Central memory CD4-positive, alpha-beta T cell (primary cell): ENCODE results near the gene SEMA4D.
"Not testable (repeated sequence)": the region's sequence is repeated elsewhere in the genome, so short reads cannot be mapped to it uniquely, and the experiment has no call there.

Experiments
- DNase-seq: peaks from one replicate; pipeline ENCODE4 v3.0.0; 2022

SEMA4D gene

DNA sequence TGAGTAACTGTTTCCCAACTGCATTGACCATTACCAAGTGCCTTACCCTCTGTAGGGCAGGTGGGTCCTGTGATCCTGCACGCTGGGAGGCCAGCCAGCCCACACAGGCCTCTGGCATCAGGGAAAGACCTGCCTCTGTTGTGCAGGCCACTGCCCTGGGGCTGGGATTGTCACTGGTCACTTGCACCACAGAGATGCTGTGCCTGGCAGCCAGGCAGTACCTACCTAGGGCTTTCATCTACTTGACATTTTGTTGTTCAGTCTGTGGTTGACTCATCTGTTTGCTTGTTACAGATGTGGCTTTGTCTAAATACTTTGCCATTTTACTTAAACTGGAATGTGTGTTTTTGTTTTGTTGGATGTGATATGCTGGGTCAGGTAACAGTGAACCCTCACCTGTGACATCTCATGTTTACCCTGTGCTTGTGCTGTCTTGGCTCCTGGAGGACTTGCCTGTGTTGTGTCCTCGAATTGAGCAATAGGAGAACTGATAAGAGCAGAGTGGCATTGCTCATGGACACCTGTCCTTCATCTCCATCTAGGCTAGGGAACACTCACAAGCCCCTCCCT lies 146.8 kb downstream of the SEMA4D start:
- DNase-seq = no peak

DNA sequence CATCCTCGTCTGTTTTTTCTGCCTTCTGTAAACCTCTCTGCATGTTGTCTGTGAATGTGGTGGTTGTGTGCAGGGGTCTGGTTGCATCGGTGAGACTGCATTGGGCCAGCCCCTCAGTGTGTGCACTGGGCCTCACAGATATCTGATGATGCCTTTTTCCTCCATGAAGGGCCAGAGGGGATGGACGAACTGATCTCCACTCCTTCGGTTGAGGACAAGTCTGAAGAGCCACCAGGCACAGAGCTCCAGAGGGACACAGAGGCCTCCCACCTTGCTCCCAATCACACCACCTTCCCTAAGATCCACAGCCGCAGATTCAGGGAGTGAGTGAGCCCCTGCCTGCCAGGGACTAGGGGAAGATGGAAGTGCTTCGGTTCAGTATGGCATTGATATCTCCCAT lies 148.3 kb downstream of the SEMA4D start:
- DNase-seq = no peak

DNA sequence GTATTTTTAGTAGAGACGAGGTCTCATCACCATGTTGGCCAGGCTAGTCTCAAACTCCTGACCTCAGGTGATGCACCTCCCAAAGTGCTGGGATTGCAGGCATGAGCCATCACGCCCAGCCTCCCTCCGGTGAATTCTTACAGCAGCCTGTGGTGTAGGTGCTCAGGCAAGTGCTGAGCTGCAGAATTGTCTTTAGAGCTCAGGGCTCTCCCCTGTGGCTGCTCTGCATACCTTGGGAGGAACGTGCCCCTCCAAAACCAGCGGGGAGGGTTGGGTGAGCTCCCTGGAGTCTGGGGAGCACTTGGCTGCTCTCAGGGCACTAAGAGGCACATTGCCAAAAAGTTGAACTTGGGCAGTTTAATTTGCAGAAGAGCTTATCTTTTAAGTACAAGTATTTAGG lies 150.3 kb downstream of the SEMA4D start:
- DNase-seq = no peak

DNA sequence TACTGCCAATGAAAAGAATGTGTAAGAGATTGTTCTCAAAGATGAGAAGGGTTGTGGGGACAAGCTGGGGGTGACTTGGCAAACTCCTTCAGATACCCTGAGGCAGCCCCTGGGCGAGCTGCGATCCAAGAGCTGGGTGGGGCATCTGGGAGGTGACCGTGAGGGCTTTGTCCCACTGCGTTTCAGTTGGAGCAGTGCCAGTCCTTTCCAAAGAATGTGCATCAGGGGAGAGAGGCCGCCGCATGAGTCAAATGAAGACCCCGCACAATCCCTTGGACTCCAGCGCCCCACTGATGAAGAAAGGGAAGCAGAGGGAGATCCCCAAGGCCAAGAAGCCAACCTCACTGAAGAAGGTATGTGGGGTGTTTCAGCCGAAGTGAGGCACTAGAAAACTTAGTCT lies 151.2 kb downstream of the SEMA4D start:
- DNase-seq = no peak

DNA sequence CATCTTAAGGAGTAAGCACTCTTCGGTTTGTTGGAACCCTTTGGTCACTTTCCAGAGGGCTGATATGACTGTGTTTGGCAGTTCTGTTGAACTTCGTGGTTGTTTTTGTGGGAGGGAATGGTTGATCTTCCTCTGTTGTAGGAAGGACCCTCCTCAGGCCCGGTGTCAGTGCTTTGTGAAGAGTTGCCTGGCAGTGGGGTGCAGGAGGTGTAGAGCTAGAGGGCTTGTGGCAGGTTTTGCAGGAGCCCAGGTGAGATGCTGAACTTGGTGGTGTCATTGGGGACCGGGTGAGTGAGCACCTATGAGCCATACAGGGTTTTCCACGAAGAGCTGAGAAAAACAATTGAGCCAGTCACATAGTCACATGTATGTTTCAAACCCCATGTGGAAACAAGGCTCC lies 152.4 kb downstream of the SEMA4D start:
- no peak for DNase-seq

DNA sequence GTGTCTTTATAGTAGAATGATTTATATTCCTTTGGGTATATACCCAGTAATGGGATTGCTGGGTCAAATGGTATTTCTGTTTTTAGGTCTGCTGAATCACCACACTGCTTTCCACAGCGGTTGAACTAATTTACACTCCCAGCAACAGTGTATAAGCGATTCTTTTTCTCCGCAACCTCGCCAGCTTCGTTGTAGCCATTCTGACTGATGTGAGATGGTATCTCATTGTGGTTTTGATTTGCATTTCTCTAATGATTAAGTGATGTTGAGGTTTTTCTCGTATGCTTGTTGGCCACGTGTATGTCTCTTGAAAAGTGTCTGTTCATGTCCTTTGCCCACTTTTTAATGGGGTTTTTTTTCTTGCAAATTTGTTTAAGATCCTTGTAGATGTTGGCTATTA lies 154.1 kb downstream of the SEMA4D start:
- not testable (repeated sequence) for DNase-seq

DNA sequence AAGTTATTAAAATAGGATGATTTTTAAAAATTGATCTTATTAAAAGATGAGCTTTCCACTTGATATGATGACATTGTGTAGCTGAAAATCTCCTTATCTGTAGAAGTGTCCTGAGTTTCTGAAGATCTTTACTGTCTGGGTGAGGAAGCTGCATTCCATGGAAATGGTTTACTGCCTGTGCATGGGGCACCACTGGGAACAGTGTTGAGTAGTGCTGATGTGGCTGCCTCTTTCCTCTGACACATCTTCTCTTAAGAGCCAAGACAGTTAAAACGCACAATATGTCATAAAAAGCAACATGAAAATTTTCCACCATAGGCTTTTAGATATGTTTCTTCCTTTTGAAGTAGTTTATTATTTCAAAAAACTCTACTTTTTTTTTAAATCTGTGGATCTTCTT lies 155.0 kb downstream of the SEMA4D start:
- no peak for DNase-seq

DNA sequence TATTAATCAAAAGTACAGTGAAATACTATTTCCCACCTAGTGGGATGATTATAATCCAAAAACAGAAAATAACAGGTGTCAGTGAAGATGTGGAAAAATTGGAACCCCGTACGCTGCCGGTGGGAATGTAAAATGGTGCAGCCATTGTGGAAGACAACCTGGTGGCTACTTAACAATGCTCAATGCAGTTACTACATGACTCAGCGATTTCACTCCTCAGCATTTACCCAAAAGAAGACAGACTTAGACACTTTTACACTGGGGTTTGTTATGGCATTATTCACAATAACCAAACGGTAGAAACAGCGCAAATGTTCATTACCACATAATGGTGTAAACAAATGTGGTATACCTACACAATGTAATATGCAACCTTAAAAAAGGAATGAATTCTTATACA lies 155.7 kb downstream of the SEMA4D start:
- no peak for DNase-seq

DNA sequence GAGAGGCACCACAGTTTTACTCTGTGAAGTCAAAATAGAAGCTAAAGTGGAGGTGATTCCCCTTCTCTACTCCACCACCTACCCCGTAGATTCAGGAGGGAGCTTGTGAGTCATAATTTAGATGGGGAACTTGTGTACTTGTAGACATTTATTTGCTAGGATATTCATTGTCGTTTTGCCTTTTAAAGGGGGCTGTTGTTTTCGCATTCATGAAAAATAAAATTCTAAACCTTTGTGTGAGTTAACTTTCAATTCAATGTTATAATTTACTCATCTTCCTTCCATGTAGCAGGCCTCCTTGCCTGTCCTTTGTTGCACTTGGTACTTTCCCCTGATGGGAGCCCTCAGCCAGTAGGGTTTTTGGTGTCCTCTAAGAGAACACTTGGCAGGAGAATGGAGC lies 157.6 kb downstream of the SEMA4D start:
- DNase-seq = no peak

DNA sequence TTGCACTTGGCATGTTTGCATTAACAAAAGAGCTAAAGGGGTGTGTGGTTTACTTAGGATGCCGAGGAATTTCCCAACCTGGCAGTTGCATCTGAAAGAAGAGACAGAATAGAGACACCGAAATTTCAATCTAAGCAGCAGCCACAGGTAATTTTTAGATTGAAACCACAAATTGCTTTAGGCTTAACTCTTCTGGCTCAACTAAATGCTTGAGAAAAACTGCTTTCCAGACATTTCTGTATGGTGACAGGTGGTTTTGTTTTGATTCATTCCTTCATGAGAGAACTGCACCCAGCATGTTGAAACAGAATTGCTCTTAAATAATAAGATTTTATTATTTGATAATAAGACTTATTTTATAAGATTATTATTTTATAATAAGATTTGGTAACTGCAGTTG lies 158.1 kb downstream of the SEMA4D start:
- no peak for DNase-seq

DNA sequence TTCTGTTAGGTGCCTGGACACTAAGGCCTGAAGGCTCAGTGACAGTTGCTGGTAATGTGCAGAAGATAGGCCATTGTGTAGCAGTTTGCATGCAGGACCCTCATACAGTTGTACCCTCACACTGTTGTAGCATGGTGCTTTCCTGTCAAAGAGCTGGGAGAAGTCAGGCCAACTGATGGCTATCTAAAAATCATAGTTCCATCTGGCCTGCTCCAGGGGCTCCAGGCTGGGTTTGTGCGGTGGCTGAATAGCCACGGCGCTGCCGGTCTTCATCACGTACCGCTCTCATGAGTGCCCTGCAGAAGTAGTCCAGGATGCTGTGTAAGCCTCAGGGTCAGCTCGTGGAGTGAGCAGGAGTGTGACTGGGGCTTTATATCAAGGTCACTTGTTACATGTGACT lies 167.4 kb downstream of the SEMA4D start:
- DNase-seq = no peak

DNA sequence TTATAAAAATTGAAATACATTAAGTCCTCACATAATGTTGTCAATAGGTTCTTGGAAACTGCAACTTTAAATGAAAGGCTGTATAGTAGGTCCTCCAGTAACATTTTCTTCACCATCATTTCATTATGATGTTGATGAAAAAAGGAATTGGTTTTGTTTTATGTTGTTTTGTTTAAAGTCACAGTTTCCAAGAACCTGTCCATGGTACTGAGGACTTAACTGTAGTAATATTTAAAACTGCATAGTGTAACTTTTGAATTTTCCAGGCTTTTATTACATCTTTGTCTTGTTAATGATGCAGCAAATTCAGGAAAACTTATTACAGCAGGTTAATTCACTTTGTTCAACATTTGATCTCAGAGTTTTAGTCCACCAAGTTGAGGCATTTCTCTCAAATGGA lies 168.0 kb downstream of the SEMA4D start:
- no peak for DNase-seq

DNA sequence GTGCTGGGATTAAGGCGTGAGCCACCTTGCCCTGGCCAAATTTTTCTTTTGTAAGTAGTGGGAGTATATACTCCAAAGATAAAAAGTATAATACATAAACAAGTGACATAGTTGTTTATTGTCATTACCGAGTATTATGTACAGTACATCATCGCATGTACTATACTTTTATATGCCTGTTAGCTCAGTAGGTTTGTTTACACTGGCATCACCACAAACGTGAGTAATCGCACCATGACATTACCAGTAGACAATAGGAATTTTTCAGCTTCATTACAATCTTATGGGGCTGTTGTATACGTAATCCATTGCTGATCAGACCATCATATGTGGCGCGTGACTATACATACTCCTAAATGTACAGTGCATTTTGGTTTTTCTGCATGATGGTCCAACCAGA lies 169.8 kb downstream of the SEMA4D start:
- no peak for DNase-seq

DNA sequence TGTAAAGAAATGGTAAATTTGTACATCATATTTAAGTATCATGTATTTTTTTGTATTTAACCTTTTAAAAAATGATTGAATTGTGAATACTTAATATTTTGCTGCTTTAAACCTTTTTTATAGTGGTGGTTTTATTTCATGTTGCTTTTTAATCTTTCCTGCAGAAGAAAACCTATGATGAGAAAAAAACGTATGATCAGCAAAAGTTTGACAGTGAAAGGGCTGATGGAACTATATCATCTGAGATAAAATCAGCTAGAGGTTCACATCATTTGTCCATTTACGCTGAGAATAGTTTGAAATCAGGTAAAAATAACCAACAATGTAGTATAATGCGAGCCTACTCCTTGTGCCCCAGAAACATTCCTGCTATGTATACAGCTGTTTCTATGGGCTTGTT lies 172.2 kb downstream of the SEMA4D start:
- DNase-seq = no peak

DNA sequence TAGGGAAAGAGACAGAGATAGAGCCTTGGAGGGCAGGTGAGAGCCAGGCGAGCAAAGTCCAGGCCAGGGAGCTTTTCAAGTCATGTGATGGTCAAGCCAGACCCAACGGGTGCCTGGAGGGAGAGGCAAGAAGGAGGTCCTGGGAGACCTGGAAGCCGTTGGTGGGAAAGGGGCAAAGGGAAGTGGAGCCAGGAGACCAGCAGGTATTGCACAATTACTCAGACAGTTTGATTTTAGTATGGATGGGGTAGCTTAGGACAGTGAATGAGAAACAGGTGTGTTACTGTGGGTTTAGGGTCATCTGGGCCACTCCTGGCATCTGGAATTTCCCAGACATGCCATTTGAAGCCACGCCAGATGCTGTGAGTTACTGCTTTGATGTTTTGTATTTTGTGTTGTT lies 174.5 kb downstream of the SEMA4D start:
- no peak for DNase-seq

DNA sequence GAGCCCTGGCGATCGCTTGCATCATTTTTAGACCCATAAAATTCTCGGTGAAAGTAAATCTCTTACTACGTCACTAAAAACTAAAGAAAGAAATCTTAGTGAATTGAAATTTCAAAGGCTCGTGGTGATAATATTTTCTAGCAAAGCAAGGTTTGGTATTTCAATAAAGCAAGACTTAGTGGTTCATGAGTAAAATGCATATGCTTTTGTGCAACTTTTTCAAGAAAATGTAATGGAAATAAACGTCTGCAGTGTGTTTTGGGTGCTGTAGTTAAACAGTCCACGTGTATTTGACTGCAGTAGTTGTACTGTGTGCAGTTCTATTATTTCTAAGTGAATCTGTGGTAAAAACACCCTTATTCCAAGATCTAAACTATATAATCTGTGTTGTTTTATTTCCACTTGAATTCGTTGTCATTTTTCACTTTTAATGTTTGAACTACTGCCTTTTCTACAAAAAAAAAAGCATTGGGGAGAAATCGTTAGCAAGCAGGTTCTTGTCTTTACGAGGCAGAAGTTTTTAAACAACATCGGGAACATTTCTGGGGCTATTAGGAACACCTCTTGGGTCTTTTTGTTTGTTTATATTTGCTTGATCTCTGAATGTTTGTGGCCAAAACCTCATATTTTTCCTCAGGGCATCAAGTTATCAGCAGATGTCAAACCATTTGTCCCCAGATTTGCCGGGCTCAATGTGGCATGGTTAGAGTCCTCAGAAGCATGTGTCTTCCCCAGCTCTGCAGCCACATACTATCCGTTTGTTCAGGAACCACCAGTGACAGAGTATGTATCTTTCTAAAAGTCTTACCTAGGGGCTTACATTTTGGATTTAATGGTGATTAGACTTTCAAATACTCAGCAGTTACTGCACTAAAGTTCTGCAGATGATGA lies 178.7 kb downstream of the SEMA4D start:
- DNase-seq = no peak

DNA sequence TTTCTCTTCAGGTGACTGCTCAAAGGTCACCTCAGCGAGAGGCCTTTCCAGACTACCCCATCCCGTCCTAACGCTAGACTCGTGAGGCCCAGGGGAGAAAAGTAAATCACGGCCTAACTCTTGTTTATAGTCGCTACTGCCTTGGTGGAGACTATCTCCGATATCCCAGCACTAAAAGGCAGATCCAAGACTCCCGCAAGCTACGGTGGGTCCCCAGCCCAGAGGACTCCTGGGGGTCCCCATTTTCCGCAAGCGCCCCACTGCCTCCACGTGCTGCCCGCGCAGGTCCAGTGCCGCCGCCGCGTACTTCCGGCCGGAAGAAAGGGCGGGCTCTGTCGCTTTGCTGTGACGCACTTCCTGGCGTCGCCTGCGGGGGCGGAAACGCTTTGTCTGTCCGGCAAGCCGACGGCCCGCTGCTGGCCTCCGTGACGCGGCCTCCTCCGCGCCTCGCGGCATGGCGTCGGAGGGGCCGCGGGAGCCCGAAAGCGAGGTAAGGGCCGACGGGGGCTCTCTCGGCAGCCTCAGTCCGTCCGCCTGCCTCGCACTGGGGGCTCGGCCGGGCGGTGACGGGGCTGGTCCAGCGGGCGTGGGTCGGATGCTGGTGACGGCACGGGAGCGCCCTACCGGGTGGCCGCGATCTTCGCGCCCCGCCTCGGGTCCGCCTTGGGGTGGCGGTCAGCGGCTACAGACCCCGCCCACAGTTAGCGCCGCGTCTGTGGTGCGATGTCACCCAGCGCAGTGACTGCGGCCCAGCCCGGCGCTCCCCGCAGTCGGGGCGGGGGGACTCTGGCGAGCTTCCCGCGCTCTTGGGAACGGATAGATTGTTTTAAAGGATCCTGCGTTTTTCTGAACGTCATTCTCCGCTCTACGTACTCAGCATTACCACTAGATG lies 179.5 kb downstream of the SEMA4D start, which contains the start of gene SECISBP2:
TSS of gene SECISBP2 (plus strand) at position 378 of the 892 bp plus-strand sequence. CDS start at position 455, 77 bp downstream.
- DNase-seq = peak; percentile 93

DNA sequence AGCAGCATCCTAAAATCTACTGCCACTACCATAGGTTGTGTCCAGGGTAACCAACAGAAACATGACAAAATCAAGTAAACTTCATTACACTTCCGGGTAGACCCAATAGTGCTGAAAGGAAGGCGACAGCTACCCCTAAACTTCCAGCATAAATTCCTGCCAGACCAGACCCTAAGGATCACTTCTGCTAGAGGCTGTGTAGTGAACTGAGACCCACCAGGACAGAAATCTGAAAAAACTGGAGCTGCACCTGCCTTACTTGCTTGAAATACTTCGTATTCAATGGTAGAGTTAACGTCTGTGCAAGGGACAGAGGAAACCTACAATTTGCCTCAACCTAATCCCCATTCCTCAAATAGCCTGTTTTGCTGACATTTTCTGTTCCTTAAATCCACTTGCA lies 180.6 kb downstream of the SEMA4D start:
- DNase-seq = no peak

DNA sequence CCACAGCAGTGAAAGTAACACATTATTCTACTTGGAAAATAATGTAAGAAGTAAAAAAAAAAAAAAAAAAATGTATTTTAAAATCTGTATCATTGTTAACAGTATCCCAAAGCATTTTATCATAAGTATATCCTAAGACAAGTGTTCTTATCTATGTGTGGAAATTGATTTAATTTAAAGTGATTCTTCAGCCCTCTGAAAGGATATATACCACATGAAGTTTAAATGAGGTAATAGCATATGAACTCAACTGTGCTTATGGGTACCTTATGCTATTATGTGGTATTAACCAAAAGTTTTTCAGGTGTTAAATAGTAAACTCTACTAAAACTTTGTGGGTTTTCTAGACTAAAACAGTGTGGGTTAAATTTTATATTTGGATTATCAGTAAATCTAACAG lies 182.4 kb downstream of the SEMA4D start:
- DNase-seq = no peak

DNA sequence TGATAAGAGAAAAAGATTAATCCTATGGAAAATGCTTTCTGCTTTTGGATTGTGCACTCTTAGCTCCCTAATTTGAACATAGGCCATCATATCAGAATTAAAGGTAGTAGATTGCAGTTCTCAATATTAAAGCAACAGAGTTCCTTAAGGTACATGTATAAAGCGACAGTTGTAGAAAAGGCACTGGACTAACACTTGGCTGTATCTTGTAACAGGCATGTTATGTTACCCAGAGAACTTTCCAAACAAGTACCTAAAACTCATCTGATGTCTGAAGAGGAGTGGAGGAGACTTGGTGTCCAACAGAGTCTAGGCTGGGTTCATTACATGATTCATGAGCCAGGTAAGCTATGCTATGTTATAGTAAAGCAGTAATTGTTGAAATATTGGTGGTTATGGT lies 183.0 kb downstream of the SEMA4D start:
- no peak for DNase-seq

DNA sequence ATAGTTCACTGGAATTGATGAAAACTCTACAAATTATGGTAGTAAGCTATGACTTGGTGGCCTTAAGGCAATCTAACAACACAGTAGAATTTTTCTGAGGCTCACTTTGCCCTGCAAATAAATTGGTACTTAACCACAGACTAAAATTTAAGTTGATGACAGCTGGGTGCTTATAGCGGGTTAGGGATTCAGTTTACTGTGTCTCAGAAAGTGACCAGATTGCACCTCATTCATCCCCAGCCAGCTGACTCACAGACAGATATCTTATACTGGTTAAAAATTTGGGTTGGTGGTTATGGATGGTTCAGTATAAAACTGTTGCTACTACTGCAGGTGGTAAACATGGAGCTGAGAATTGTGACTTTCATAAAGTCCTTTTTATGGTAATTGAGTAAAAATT lies 184.1 kb downstream of the SEMA4D start:
- no peak for DNase-seq

DNA sequence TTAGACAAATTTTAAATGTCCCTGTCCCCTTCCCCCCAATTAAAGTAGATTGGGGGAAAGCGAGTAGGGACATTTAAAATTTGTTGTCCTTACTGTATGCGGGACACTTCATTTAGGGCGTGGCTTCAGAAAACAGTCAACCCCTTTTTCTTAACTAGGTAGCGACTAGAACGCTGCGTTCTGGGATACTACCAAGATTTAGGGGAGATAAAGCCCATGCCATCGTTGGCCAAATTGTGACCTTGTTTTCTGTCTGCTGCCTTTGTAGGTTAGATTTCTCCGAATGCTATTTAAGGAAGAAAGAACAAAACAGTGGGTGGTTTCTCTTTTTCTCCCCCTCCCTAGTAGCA lies 185.7 kb downstream of the SEMA4D start:
- no peak for DNase-seq

DNA sequence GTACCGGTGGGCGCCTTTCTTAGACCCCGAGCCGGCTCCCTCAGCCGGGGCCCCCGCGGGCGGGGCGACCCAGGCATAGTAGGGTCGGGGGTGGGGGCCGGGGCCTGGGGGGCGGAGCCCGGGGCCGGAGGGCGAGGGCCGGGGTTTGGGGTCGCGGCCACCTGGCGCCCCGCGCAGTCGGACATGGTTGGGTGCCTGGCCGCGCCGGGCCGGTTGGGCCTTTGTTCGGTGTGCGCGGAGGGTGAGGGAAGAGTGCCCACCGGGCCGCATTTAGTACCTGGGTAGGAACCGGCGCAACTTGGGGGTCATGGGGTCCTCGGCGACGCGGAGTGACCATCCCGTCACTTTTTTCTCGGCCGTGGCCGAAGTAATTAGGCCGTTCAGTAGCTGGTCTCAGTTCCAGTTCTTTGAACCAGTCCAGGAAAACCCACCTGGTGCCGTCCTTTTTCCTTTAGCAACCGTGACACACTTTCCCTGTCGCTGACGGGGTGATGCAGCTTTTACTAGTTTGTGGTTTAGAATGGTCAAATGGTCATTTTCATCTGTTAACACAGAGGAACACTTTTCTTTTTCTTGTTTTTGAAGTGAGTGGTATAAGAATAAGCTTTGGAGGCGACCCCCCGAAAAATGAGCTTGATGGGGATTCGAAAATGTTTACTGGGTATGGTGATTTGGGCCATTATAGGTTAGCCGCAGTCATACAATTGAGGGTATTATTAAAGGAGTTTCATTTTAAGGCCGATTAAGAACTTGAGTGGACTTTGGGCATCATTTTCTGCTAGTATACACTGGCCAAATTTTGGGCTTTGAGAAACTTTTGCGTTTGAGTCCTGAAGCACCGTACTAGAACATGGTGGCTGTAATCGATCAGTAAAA lies 186.3 kb downstream of the SEMA4D start:
- DNase-seq = no peak
